ENCODE measurements around the gene PTPRD.

PTPRD gene

GRCh38 chr9:10447036-10447435 lies 165.8 kb downstream of the PTPRD start:
- H3K4me1 ChIP-seq (ENCODE audit: insufficient read depth, low read length, poor library complexity, severe bottlenecking) = no peaks in the 10 kb centered on the region
- H3K4me2 ChIP-seq (ENCODE audit: low read depth, low read length, poor library complexity, severe bottlenecking) = no peak overlapping the region
- no peak overlapping the region for H2AFZ ChIP-seq (ENCODE audit: low read length)
- H3K27me3 ChIP-seq (ENCODE audit: insufficient read depth, low read length, poor library complexity, severe bottlenecking) = no peaks in the 10 kb centered on the region
- no peaks in the 10 kb centered on the region for H3K36me3 ChIP-seq (ENCODE audit: insufficient read depth, low read length)
- no peaks in the 10 kb centered on the region for H3K9me3 ChIP-seq (ENCODE audit: insufficient read depth, low read depth, low read length)
- H4K20me1 ChIP-seq (ENCODE audit: insufficient read depth, low read length, poor library complexity, severe bottlenecking) = no peaks in the 10 kb centered on the region
- H3K9me2 ChIP-seq (replicated peaks; ENCODE audit: low read depth, low read length) = no peaks in the 10 kb centered on the region
- H3F3A ChIP-seq (ENCODE audit: low read depth) = no peaks in the 10 kb centered on the region
- H3K4me3 ChIP-seq (ENCODE audit: low read length, poor library complexity, severe bottlenecking) = no peak overlapping the region
- no peaks in the 10 kb centered on the region for H3K79me2 ChIP-seq (ENCODE audit: insufficient read depth, low read length)
- no peak for TF ChIP-seq CTCF (conservative IDR thresholded peaks at IDR 0.05; ENCODE audit: low read length)
- TF ChIP-seq EZH2phosphoT487 (IDR thresholded peaks at IDR 0.05; ENCODE audit: borderline replicate concordance) = no peak
- H3K9ac ChIP-seq (ENCODE audit: low read depth, low read length, poor library complexity, severe bottlenecking) = no peak overlapping the region

DNA sequence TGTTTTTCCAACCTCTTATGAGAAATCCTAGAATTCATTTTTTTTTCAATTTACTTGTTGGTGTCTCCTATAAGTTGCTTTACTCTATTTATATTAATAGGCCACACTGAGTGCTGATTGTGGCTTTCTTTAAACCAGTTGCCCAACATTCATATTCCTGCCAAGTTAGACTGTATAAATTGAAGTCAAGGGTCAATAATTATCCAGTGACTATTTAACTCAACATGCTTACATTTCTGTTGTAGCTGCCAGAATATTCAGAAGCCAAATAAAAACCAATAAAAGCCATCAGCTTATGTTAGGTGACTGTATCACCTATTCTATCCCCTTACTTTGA lies 169.0 kb downstream of the PTPRD start:
- H4K20me1 ChIP-seq (ENCODE audit: insufficient read depth, low read length, poor library complexity, severe bottlenecking) = no peaks in the 10 kb centered on the region
- no peak overlapping the region for H3K4me2 ChIP-seq (ENCODE audit: low read depth, low read length, poor library complexity, severe bottlenecking)
- H3K4me1 ChIP-seq (ENCODE audit: insufficient read depth, low read length, poor library complexity, severe bottlenecking) = no peaks in the 10 kb centered on the region
- no peaks in the 10 kb centered on the region for H3K9me3 ChIP-seq (ENCODE audit: insufficient read depth, low read depth, low read length)
- H3K79me2 ChIP-seq (ENCODE audit: insufficient read depth, low read length) = no peaks in the 10 kb centered on the region
- H3K27me3 ChIP-seq (ENCODE audit: insufficient read depth, low read length, poor library complexity, severe bottlenecking) = no peaks in the 10 kb centered on the region
- no peak for TF ChIP-seq CTCF (conservative IDR thresholded peaks at IDR 0.05; ENCODE audit: low read length)
- TF ChIP-seq EZH2phosphoT487 (IDR thresholded peaks at IDR 0.05; ENCODE audit: borderline replicate concordance) = no peak
- no peaks in the 10 kb centered on the region for H3F3A ChIP-seq (ENCODE audit: low read depth)
- no peak overlapping the region for H2AFZ ChIP-seq (ENCODE audit: low read length)
- no peak overlapping the region for H3K9ac ChIP-seq (ENCODE audit: low read depth, low read length, poor library complexity, severe bottlenecking)
- H3K36me3 ChIP-seq (ENCODE audit: insufficient read depth, low read length) = no peaks in the 10 kb centered on the region
- no peaks in the 10 kb centered on the region for H3K9me2 ChIP-seq (replicated peaks; ENCODE audit: low read depth, low read length)
- no peak overlapping the region for H3K4me3 ChIP-seq (ENCODE audit: low read length, poor library complexity, severe bottlenecking)

- Histone ChIP-seq H3K4me1 (ENCODE audit: insufficient read depth, low read length, poor library complexity, severe bottlenecking) (no peaks in the 10 kb centered on the region), H4K20me1 (ENCODE audit: insufficient read depth, low read length, poor library complexity, severe bottlenecking) (no peaks in the 10 kb centered on the region), H3F3A (ENCODE audit: low read depth) (no peaks in the 10 kb centered on the region), H3K79me2 (ENCODE audit: insufficient read depth, low read length) (no peaks in the 10 kb centered on the region), H3K9me3 (ENCODE audit: insufficient read depth, low read depth, low read length) (no peaks in the 10 kb centered on the region), H3K9me2 (replicated peaks; ENCODE audit: low read depth, low read length) (no peaks in the 10 kb centered on the region), H2AFZ (ENCODE audit: low read length) (no peak overlapping the region), H3K36me3 (ENCODE audit: insufficient read depth, low read length) (no peaks in the 10 kb centered on the region), H3K4me3 (ENCODE audit: low read length, poor library complexity, severe bottlenecking) (no peak overlapping the region), H3K4me2 (ENCODE audit: low read depth, low read length, poor library complexity, severe bottlenecking) (no peak overlapping the region), H3K27me3 (ENCODE audit: insufficient read depth, low read length, poor library complexity, severe bottlenecking) (no peaks in the 10 kb centered on the region), H3K9ac (ENCODE audit: low read depth, low read length, poor library complexity, severe bottlenecking) (no peak overlapping the region)
- TF ChIP-seq EZH2phosphoT487 (IDR thresholded peaks at IDR 0.05; ENCODE audit: borderline replicate concordance) (no peak), CTCF (conservative IDR thresholded peaks at IDR 0.05; ENCODE audit: low read length) (no peak)
Measured at GRCh38 chr9:10443181-10443867, 169.5 kb downstream of the PTPRD start.

All from Loucy (cell line).